ENCODE data around the gene RNF14. TPM values are rescaled to one million over a fixed set of nuclear protein-coding genes. Genes with fewer than 3 reads are reported as not detected.

The RNF14 gene
- total RNA-seq, 1 experiment from 2014 or later = 72.1 TPM

GRCh38 chr5:142017832-142018427 is 49.0 kb downstream of the RNF14 start:
- no TSS peak for BruUV-seq (replicated peaks)
- ATAC-seq (no peak), DNase-seq (ENCODE audit: low read depth, low spot score) (no peak)
- POLR2A ChIA-PET = no interaction called here
- Histone ChIP-seq H3K27ac (ENCODE audit: low read length) (no peak overlapping the region), H3K4me1 (ENCODE audit: control insufficient read depth, insufficient read depth, low read length) (peaks cover 22% of the 10 kb centered on the region), H3K4me3 (ENCODE audit: low read depth in 2 of 2, low read length in 2 of 2) (no peak overlapping the region), H3K27me3 (ENCODE audit: control insufficient read depth, insufficient read depth, low read length) (no peaks in the 10 kb centered on the region), H3K9me3 (ENCODE audit: control insufficient read depth, insufficient read depth, low read depth, low read length) (peaks cover 4% of the 10 kb centered on the region; the same call in 1 of the 2 replicates), H3K36me3 (ENCODE audit: control insufficient read depth, insufficient read depth, low read length) (no peaks in the 10 kb centered on the region)
- intact Hi-C loops (cut with micrococcal nuclease; ENCODE audit: unreplicated experiment) = no loop called here
- CTCF ChIA-PET = no interaction called here
- in situ Hi-C loops (cut with HindIII; ENCODE audit: low pct_unique_long_range_greater_than_20kb, low sequenced_read_pairs) = no loop called here
- no peak for TF ChIP-seq SIN3A (IDR thresholded peaks at IDR 0.05; ENCODE audit: borderline replicate concordance, insufficient read depth, low read depth, low read length)
- no peak for TF ChIP-seq REST (IDR thresholded peaks at IDR 0.05; ENCODE audit: insufficient read depth in 1 of 2, low read depth in 2 of 2, low read length in 1 of 2)
- no peak for TF ChIP-seq POLR2AphosphoS5 (IDR thresholded peaks at IDR 0.05; ENCODE audit: low read depth, low read length)
- no peak for TF ChIP-seq TCF7L2 (IDR thresholded peaks at IDR 0.05; ENCODE audit: low read depth, low read length)
- no peak for TF ChIP-seq CTCF (IDR thresholded peaks at IDR 0.05)

GRCh38 chr5:142020122-142020659 is 51.3 kb downstream of the RNF14 start:
- peaks cover 9% of the 10 kb centered on the region for H3K4me1 ChIP-seq (ENCODE audit: control insufficient read depth, insufficient read depth, low read length)
- CTCF ChIA-PET = interaction anchor here (0.5 kb wide), 1 partner anchor 20 kb away, joined by 4 read pairs; no protein-coding TSS in a partner anchor
- in situ Hi-C loops (cut with HindIII; ENCODE audit: low pct_unique_long_range_greater_than_20kb, low sequenced_read_pairs) = no loop called here
- TF ChIP-seq TCF7L2 (IDR thresholded peaks at IDR 0.05; ENCODE audit: low read depth, low read length) (no peak), SIN3A (IDR thresholded peaks at IDR 0.05; ENCODE audit: borderline replicate concordance, insufficient read depth, low read depth, low read length) (no peak), CTCF (IDR thresholded peaks at IDR 0.05) (no peak), POLR2AphosphoS5 (IDR thresholded peaks at IDR 0.05; ENCODE audit: low read depth, low read length) (no peak), REST (IDR thresholded peaks at IDR 0.05; ENCODE audit: insufficient read depth in 1 of 2, low read depth in 2 of 2, low read length in 1 of 2) (no peak)
- H3K36me3 ChIP-seq (ENCODE audit: control insufficient read depth, insufficient read depth, low read length) = no peaks in the 10 kb centered on the region
- no peak for ATAC-seq
- POLR2A ChIA-PET = interaction anchor here (0.6 to 0.8 kb wide), 2 partner anchors 33 to 209 kb away, joined by 4 read pairs; no protein-coding TSS in a partner anchor
- BruUV-seq (replicated peaks) = no TSS peak
- intact Hi-C loops (cut with micrococcal nuclease; ENCODE audit: unreplicated experiment) = no loop called here
- H3K27me3 ChIP-seq (ENCODE audit: control insufficient read depth, insufficient read depth, low read length) = no peaks in the 10 kb centered on the region
- no peak for DNase-seq (ENCODE audit: low read depth, low spot score)
- H3K9me3 ChIP-seq (ENCODE audit: control insufficient read depth, insufficient read depth, low read depth, low read length) = peaks cover 4% of the 10 kb centered on the region; the same call in 1 of the 2 replicates
- H3K4me3 ChIP-seq (ENCODE audit: low read depth in 2 of 2, low read length in 2 of 2) = no peak overlapping the region
- H3K27ac ChIP-seq (ENCODE audit: low read length) = no peak overlapping the region
